ENCODE measurements around the gene TMEM138.

DNA sequence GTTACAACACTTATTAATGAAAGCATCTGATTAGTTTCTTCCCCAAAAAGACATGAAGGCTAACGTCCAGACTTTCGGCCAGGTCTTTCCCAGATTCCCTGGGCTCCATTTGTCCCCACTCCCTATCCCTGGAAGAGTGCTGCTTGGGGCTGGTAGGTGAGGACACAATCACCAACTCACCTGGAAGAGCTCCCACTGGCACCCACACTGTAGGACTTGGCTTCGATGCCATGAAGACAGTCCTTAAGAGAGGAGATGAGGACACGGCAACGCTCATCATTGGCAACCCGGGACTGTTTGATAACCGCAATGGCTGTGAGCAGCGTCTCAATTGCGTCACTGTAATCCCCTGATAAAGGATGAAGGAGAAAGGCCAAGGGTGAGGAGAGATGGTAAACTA lies 49.4 kb downstream of the TMEM138 start:
- TF ChIP-seq, protein P1, sequence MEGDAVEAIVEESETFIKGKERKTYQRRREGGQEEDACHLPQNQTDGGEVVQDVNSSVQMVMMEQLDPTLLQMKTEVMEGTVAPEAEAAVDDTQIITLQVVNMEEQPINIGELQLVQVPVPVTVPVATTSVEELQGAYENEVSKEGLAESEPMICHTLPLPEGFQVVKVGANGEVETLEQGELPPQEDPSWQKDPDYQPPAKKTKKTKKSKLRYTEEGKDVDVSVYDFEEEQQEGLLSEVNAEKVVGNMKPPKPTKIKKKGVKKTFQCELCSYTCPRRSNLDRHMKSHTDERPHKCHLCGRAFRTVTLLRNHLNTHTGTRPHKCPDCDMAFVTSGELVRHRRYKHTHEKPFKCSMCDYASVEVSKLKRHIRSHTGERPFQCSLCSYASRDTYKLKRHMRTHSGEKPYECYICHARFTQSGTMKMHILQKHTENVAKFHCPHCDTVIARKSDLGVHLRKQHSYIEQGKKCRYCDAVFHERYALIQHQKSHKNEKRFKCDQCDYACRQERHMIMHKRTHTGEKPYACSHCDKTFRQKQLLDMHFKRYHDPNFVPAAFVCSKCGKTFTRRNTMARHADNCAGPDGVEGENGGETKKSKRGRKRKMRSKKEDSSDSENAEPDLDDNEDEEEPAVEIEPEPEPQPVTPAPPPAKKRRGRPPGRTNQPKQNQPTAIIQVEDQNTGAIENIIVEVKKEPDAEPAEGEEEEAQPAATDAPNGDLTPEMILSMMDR (IDR thresholded peaks at IDR 0.05; ENCODE audit: poor library complexity, severe bottlenecking), result no peak
- no peak for TF ChIP-seq MXI1 (conservative IDR thresholded peaks at IDR 0.05; ENCODE audit: poor library complexity, severe bottlenecking)
- TF ChIP-seq POLR2AphosphoS5 (IDR thresholded peaks at IDR 0.05), result no peak
- TF ChIP-seq EP300 (conservative IDR thresholded peaks at IDR 0.05; ENCODE audit: poor library complexity, severe bottlenecking), result no peak
- no peak for TF ChIP-seq TAF1 (IDR thresholded peaks at IDR 0.05; ENCODE audit: low read depth)
- no peak for TF ChIP-seq EZH2 (IDR thresholded peaks at IDR 0.05; ENCODE audit: borderline replicate concordance, insufficient read depth, low read length, poor library complexity, severe bottlenecking)
- TF ChIP-seq RAD21 (conservative IDR thresholded peaks at IDR 0.05), result no peak
